WI38 (cell line): ENCODE results near the gene HGS.

ENCODE experiments used
- H3K4me3 ChIP-seq: 2 replicates; pipeline ENCODE4 v1.5.1; 2011; ENCODE audit warnings: low read depth, mild to moderate bottlenecking, control low read depth, low read length
- TF ChIP-seq, protein P1 (sequence below): IDR thresholded peaks from 2 replicates; pipeline ENCODE4 v1.5.1; 2012; ENCODE audit warnings: low read depth, mild to moderate bottlenecking, control low read depth, low read length

Gene HGS

DNA sequence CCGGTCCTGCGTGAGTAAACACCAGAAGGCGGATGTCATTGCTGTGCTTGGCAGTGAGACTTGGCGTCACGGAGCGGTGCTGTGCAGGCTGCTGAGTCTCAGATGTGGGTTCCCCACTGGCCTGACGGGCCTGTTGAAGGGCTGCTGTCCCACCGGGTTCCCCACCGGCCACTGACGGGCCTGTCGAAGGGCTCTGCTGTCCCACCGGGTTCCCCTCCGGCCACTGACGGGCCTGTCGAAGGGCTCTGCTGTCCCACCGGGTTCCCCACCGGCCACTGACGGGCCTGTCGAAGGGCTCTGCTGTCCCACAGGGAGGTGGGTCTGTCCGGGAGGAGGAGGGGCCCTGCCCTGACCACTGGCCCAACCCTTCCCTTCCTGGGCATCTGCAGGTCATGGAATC is 2.8 kb downstream of the HGS start:
- H3K4me3 ChIP-seq = no peak overlapping the region
- TF ChIP-seq, protein P1, sequence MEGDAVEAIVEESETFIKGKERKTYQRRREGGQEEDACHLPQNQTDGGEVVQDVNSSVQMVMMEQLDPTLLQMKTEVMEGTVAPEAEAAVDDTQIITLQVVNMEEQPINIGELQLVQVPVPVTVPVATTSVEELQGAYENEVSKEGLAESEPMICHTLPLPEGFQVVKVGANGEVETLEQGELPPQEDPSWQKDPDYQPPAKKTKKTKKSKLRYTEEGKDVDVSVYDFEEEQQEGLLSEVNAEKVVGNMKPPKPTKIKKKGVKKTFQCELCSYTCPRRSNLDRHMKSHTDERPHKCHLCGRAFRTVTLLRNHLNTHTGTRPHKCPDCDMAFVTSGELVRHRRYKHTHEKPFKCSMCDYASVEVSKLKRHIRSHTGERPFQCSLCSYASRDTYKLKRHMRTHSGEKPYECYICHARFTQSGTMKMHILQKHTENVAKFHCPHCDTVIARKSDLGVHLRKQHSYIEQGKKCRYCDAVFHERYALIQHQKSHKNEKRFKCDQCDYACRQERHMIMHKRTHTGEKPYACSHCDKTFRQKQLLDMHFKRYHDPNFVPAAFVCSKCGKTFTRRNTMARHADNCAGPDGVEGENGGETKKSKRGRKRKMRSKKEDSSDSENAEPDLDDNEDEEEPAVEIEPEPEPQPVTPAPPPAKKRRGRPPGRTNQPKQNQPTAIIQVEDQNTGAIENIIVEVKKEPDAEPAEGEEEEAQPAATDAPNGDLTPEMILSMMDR = no peak

GRCh38 chr17:81687770-81688541 is 4.1 kb downstream of the HGS start:
- no peak overlapping the region for H3K4me3 ChIP-seq
- TF ChIP-seq, protein P1 = no peak

DNA sequence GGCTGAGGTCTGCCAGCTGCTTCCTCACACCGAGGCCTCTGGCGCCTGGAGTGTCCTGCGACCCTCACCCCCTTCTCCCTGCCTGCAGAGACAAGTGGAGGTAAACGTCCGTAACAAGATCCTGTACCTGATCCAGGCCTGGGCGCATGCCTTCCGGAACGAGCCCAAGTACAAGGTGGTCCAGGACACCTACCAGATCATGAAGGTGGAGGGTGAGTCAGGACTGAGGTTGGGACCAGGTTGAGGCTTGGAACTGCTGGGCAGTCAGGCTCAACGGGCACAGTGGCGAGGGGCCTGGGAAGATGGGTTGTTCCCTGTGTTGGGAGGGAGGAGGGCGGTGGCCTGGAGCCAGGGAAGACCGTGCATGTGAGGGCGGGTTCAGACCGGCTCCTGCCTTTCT is 4.8 kb downstream of the HGS start:
- TF ChIP-seq, protein P1 = no peak
- no peak overlapping the region for H3K4me3 ChIP-seq

DNA sequence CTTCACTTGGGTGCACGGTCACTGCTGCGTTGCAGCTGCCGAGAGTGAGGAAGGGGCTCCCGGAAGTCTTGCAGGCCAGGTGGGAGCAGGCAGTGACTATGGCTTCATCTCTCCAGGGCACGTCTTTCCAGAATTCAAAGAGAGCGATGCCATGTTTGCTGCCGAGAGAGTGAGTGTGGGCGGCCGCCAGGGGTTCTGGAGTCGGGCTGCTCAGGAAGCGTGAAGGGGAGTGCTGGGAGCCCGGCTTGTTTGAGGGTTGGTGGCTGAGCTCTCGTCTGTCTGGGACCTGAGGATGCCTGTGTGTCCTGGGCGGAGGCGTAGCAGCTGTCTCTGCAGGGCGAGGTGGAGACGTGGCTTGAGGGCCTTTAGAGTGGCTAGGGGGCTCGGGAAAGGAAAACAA is 6.3 kb downstream of the HGS start:
- no peak overlapping the region for H3K4me3 ChIP-seq
- TF ChIP-seq, protein P1 = no peak

DNA sequence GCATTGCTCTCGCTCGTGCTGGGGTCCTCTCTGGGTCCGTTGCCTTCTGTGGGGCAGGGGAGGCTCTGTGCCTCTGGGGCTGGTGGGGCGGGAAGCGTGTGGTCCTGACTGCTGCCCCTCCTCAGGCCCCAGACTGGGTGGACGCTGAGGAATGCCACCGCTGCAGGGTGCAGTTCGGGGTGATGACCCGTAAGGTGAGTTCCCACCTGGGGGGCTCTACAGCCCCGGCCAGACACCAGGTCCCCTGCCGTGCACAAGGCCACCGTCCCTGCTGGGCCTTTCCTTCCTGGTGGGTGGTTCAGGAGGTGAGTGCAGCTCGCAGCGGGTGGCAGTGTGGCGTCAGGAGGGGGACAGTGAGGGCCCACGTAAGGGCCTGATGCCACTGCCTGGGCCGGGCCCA is 6.7 kb downstream of the HGS start:
- TF ChIP-seq, protein P1 = no peak
- H3K4me3 ChIP-seq = no peak overlapping the region

- TF ChIP-seq, protein P1 = no peak
- no peak overlapping the region for H3K4me3 ChIP-seq
Measured at GRCh38 chr17:81691196-81691595, 7.4 kb downstream of the HGS start.

DNA sequence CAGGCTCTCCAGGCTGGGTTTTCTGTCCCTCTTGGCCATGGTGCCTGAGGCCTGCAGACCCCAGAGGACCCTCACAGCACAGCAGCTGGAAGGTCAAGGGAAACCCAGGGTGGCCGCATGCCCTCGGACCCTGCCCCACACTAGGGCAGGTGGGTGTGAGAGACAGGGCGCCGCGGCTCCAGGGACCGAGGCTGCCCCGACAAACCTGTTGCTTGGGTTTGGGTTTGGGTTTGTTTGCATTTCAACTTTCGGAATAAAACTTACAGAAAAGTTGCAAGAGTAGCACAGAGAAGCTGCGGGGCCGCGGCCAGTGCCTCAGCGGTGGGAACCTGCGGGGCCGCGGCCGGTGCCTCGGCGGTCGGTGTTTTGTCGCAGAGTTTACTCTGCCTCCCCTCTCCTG is 7.8 kb downstream of the HGS start:
- TF ChIP-seq, protein P1 = no peak
- H3K4me3 ChIP-seq = no peak overlapping the region
